Astrocyte (in vitro differentiated cells and primary cell): Measurements from ENCODE around the gene PDE7B.

ENCODE experiments used
- CTCF ChIP-seq: IDR thresholded peaks from 2 replicates; pipeline ENCODE4 v1.5.1; 2011; ENCODE audit warnings: low read depth, mild to moderate bottlenecking, inconsistent platforms, low read length, moderate library complexity; ENCODE audit not compliant: insufficient read depth
- EZH2 ChIP-seq: IDR thresholded peaks from 2 replicates; pipeline ENCODE4 v1.6.1; 2012; ENCODE audit warnings: mild to moderate bottlenecking, low read length, inconsistent platforms; ENCODE audit not compliant: insufficient read depth

DNA sequence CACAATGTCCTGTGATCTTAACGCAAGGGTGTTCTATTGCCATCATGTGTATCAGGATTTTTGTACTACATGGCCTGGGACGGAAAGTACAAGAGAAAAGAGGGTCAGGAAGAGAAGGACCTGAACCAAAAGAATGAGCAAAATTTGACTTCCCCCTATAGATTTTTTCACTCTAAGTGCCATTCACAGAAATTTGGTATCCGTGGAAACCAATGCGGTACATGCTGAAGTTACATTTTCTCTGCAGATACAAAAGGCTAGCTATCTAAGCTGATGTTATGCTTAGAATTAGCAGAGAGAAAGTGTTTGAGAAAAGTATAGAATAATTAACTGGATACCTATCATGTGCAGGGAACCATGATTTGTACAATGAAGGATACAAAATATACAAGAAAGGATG is 12.4 kb upstream of the PDE7B start:
- TF ChIP-seq CTCF, result no peak
- no peak for TF ChIP-seq EZH2
